Measurements from ENCODE around the gene PORCN. TPM values are rescaled to one million over a fixed set of nuclear protein-coding genes. Genes with fewer than 3 reads are reported as not detected.

Gene PORCN
- polyA plus RNA-seq (ENCODE audit: insufficient read length in 4 of 4): 1 to 10 TPM; 6.6 to 8.6 (median 8.1) TPM

DNA sequence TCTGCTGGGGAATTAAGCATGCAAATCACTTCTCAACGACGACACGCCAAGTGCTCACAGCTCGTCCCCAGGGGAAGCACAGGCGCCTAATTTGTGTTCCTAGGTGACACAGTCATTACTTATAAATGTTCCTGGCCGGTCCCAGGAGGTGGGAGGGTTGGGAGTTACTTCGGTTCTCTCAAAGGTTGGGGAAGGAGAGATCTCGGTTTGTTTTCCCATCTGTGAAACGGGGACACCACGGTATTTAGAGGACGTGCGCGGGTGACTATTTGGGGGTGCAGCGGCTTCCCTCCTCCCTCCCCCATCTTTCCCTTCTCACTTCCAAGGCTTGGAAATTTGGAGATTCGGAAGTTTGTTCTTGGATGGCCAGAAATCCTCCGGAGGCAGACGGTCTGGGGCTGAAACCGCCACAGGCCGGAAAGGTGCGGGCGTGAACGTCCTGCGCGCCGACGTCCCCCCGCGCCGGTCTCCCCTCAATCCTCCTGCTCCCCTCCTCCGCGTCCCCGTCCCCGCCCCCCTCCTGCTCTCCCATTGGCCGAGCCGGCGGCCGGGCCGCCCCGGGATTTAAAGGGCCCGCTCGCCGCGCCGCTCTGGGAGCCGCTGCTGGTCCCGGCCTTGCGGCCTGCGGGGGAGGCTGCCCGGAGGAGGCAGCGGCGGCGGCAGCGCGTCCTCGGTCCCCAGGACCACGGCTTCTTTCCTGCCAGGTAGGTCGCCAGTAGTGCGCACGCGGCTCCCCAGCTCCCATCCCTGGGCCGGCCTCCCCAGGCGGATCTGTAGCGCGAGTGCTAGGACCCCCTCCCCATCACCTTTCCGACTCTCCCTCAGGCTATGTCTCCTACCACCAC is at the start of gene PORCN:
Gene PORCN, plus strand, starts transcription at position 593 of the 845 bp plus-strand sequence. CDS start 829 bp downstream, outside the sequence.
- peak in 1 of 4 donors; percentile 36 for DNase-seq (ENCODE audit: low read depth in 4 of 4, low spot score in 3 of 4)

DNA sequence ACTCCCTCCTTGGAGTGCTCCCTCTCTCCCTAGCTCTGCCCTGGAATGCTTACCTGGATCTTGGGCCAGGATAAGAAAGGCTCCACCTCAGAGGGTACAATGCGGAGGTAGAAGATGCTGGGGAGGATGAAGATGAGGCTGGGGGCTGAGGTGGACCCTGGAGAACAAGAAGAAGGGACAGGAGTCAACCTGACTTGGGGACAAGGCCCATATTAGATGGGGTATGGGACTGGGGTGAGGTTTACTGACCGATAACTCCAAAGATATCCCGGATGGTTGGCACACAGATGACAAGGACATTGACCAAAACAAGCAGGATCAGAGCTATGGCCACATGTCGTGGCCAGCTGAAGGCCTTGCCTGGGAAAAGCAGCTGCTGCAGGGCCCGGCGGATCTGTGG is 49.3 kb upstream of the PORCN start:
- no peak for DNase-seq (ENCODE audit: low read depth in 4 of 4, low spot score in 3 of 4)

DNA sequence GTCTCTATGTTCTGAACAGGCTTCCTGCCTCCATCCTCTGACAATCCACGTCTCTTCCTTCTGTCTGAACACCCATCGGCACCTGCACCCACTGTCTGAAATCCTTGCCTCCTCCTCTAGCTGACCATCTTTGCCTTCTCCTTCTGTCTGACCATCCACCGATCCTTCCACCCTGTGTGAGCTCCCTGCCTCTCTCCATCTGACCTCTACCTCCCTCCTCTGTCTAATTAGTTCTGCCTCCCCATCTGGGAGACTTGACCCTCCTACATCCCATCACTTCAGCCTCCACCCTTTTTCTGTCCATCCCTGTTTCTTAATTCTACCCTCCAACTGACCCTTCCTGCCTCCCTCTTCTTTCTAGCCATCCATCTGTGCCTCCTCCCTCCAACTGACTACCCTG is 48.8 kb upstream of the PORCN start:
- DNase-seq (ENCODE audit: low read depth in 4 of 4, low spot score in 3 of 4): no peak

DNA sequence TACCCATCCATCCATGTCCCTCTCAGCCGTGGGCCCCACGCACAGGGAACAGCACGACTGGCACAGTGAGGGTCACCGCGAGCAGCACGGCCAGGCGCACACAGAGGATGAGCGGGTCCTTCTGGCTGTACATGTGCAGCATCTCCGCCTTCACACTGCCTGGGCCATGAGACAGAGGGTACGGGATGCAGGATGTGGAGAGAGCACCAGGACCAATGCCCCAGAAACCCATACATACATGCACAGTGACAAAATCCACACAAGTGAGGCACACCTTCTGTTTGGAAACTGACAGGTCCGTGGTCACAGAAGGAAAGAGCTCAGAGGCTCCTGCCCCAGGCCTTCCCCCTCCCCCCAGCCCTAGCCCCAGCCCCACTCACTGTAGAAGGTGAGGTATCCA is 48.2 kb upstream of the PORCN start:
- DNase-seq (ENCODE audit: low read depth in 4 of 4, low spot score in 3 of 4): no peak

DNA sequence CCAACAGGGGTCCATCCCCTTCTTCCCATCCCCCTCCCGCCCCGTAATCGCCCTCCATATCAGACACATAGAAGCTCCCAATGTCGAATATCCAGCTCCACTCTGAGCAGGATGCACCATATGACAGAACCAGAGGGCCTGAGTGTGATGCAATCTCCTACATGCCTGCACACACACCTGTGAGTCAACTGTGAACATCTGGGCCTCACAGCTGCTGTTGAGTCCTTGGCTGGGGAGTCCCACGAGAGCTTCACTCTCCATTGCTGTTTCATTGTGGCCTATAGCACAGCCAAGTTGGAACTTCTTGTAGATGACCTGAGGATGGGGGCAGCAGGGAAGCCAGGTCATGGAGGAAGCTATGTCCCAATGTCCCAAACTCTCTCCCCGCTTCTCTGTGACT is 47.0 kb upstream of the PORCN start:
- no peak for DNase-seq (ENCODE audit: low read depth in 4 of 4, low spot score in 3 of 4)

DNA sequence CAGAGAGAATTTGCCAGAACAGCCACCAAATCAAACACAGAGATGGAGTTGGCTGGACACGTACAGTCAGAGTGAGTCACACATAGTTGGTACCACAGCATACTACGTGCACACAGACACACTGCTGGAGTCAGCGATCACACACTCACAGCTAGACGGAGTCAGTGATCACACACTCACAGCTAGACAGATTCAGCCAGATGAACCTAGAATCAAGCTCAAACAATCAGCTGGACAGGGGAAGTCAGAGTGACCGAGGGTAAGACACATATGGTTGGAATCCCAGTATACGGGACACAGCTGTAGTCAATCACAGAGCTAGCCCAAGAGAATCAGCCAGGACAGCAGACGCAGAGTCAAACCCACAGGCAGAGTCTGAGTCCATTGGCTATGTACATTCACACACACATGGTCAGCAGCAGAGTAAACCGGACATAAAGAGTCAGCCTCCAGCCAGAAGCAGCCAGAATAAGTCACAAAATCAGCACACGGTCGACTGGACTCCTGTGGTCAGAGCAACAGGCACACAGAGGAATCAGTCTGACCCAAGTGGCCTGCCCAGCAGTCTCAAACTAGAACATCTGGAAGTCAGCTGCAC is 43.4 kb upstream of the PORCN start:
- no peak for DNase-seq (ENCODE audit: low read depth in 4 of 4, low spot score in 3 of 4)

DNA sequence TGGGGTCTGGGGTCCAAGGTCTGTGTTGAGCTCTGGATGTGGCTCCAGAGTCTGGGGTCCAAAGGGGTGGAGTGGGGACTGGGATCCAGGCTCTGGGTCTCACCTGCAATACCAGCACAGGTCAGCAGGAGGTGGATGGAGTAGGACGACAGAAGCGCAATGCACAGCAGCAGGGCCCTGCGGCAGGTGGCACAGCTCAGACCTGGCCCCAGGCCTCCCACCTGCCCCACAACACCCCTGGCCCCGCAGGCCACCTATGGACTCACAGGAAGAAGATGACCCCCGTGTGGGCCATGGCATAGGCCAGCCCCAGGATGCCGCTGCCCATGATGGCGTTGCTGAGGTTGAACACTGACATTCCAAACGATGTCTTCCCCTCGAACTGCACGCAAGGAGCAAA is 42.1 kb upstream of the PORCN start:
- no peak for DNase-seq (ENCODE audit: low read depth in 4 of 4, low spot score in 3 of 4)

DNA sequence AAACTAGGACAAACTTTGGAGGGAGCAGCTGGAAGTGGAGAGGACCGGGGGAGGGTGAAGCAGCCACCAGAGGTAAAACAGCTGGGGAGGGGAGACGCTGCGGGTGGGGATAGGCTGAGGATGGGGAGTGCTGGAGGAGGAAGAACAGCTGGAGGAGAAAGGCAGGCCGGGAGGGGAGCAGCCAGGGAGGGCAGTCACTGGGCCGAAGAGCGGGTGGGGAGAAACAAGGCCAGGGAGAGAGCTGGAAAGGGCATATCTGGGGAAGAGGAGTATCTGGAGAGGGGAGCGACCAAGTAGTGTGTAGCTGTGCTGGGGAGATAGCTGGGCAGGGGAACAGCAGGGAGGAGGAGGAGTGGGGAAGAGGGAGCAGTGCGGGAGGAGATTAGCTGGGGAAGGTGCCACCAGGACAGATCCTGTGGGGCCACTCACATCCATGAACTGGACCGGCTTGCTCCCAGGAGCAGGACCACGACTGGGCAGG is 41.5 kb upstream of the PORCN start:
- DNase-seq (ENCODE audit: low read depth in 4 of 4, low spot score in 3 of 4): no peak

DNA sequence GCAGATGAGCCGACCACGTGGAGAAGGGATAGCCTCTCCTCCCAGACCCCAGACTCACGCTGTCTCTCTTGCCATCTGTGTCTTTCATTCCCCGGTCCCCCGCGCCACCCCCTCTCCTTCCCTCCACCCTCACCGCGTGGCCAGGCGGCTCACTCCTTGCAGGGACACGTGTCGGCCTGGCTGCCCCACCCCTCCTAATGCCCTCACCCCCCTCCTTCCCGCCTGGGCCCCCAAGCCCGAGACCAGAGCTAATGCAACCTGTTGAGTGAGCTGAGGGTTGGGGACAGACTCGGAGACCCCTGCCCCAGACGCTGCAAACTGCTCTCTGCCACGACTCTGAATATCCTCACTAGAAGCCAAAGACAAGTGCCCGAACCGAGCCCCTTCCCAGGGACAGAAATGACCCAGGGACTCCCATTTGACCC is 40.5 kb upstream of the PORCN start:
- DNase-seq (ENCODE audit: low read depth in 4 of 4, low spot score in 3 of 4): no peak

DNA sequence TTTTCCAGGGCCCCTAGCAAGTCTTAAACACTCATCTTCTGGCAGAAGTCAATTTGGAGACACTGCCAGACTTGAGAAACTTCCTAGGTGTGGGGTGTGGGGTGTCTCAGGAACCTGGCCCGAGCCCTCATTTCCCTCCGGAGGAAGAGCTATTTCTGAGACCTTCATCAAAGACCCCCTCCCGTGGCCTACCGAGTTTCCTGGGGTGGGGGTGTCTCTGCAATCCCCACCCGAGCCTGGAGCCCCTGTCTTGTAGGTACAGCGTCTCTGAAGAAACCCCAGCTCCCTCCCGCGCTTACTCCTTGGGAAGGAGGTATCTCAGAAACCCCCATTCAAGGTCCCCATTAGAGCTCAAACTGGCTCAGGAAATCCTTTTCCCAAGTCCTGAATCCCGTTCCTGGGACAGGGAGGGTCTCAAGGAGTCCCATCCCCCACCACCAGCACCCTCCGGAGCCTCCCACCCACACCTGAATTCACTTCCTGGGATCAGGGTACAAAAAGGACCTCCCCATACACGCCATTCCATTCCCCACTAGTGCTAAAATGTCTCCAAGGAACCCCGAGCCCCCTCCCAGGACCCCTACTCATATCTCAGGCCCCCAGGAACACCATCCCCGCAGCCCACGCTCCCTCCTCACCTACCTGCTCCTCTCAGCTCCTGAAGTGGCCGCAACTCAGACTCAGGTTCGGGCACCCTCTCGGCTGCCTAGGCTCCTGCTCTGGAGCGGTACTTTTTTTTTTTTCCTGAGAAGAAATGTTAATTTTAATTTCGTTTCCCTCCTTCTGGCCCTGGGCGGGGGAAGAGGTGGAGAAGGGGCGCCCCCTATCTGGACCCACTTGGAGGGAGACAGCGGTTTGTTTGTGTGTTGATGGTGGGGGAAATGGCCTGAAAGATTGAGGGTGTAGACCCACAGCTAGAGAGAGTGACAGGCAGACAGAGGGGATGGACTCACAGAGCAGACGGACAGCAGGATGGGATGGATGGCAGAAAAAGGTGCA is 39.8 kb upstream of the PORCN start:
- DNase-seq (ENCODE audit: low read depth in 4 of 4, low spot score in 3 of 4): no peak

DNA sequence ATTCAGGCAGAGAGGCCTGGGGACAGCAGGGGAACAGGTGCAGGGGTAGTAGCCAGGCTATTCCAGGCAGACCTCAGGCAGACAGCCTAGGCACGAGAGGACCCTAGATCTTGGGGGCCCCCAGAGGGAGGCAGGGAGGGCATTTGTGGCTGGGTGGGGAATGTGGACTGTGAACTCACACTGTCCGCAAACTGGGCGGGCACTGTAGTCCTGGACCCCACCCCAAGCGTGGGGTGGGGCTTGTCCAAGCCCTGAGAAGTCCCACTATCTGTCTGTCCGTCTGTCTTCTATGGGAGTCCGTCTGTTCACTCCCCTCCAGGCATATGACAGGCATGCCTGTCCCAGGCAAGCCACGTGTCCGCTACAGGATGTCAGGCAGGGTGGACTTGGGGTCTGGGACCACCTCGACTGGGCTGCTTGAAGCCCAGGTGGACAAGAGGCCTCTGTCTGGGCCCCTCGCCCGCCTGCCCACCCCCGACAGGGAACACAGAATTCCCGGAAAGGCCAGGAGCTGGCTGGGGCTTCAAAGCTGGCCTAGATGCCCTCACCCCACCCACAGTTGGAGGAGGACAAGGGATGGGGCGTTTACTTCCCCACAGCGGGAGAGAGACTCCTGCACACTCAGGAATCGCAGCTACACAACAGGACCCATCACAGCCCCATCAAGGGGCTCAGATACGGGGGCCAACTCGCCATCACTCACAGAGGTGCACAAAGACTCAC is 38.5 kb upstream of the PORCN start, which contains the start of gene SLC38A5:
Gene SLC38A5, minus strand, starts transcription at position 151 of the 723 bp plus-strand sequence. CDS start 2,336 bp downstream, outside the sequence.
- DNase-seq (ENCODE audit: low read depth in 4 of 4, low spot score in 3 of 4): no peak

DNA sequence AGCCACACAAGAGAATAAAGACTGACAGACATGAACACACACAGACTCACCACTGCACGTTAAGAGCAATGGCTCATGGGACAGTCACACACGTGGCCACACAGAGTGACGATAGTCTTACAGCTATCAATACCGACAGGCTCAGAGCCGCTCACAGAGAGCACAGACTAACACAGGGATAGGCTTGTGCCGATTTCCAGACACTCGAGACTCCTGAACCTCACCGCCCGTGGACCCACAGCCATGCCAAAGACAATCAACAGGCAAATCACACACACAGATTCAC is 38.0 kb upstream of the PORCN start:
- no peak for DNase-seq (ENCODE audit: low read depth in 4 of 4, low spot score in 3 of 4)

DNA sequence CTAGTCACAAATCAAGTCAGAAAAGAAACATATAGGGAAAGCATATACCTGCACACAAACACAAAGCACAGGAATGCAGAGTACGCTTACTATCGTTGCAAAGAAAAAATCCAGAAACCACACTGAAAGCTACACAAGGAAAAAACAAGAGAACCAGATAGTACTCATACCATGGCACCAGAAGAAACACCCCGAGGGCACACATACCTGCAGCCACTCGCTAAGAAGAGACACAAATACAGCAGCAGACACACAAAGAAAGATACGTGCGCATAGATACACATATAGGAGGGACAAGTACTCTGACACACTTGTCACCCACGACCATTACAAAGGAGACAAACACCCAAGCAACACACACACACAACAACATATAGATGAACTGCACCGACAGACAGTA is 37.3 kb upstream of the PORCN start:
- no peak for DNase-seq (ENCODE audit: low read depth in 4 of 4, low spot score in 3 of 4)

DNA sequence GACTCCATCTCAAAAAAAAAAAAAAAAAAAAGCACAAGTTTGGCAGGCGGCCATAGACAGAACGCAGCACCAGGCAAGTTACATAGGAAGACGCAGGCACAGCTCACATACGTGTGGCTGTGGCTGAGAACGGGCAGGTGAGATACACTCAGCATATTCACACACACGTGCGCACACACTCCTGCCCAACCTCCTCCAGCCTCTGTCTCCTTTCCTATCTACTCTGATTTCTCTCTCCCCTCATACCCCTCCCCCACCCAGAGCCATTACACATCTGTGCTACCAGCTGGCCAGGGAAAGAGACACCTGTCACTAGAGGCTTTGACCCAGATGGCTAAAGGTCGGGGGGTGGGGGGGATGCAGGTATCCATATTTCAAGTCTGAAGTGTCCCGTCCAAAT is 36.6 kb upstream of the PORCN start:
- no peak for DNase-seq (ENCODE audit: low read depth in 4 of 4, low spot score in 3 of 4)

DNA sequence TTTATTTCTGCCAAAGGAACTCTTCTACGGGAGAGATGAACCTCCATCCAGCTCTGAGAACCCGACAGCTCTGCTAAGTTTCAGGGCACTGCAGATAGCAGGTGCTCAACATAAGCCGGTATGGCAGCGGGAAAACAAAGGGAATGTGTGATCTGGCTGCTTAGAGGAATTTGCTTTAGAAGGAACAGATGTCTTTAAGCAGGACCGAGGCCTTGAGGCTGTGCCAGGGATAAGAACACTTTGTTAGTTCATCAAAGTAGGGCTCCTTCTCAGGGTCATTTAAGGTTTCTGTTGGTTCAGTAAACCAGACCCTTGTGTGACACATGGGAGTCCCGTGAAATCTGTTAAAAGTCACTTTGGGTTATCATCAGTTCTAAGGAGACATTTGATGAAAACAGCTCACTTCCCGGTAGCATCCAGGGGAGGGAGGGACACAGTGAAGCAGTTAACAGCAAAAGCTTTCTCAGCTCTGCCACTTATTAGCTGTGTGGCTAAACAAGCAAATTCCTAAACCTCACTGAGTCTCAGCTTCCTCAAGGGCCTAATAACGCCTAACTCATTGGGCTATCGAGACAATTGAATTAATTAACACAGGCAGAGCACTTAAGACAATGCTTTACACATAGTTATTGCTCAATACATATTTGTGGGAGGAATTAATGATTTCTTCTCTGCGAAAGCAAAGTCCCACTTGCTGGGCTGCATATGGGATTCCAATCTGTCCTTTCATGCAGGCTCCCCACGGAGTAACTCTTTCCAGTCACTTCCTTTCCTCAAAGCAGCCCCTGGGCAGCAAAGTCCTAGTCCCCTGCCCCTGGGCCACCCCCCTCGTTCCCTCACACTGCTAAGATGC is 35.7 kb upstream of the PORCN start:
- DNase-seq (ENCODE audit: low read depth in 4 of 4, low spot score in 3 of 4): no peak

DNA sequence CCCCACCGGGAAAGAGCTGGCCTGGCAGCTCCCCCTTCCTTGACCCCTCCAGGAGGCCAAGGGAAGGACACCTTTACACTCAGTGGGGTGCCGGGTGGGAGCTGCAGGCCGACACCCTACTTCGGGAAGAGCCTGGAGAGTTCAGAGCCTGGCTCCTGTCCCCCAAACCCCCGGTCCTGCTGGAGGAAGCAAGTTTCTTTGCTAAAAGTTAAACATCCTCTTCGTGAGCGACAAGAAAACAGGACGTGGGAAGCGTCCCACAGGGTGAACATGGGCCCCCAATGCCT is 35.1 kb upstream of the PORCN start:
- DNase-seq (ENCODE audit: low read depth in 4 of 4, low spot score in 3 of 4): no peak

DNA sequence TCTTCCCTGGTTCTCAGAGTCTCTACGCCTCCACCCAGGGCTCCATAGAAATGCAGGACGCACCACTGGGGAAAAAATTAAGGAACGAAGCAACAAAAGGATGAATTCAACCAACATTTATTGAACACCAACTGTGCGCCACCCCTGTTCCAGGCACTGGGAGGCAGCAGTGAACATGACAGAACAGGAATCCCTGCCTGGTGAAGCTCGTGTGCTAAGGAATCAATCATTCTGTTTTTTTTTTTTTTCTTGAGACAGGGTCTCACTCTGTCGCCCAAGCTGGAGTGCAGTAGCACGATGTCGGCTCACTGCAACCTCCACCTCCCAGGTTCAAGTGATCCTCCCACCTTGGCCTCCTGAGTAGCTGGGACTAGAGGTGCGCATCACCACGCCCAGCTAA is 34.7 kb upstream of the PORCN start:
- DNase-seq (ENCODE audit: low read depth in 4 of 4, low spot score in 3 of 4): no peak

DNA sequence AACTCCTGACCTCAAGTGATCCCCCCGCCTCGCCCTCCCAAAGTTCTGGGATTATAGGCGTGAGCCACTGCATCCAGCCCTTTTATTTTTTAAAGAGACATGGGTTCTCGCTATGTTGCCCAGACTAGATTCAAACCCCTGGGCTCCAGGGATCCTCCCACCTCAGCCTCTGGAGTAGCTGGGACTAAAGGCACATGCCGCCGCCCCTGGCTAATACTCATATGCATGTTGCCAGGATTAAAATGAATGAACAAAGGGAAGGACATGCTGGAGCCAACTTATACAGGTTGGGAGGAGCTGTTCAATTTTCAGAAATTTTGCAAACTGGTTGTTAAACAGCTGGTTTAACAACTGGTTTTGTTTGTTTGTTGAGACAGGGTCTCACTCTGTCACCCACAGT is 34.2 kb upstream of the PORCN start:
- no peak for DNase-seq (ENCODE audit: low read depth in 4 of 4, low spot score in 3 of 4)

DNA sequence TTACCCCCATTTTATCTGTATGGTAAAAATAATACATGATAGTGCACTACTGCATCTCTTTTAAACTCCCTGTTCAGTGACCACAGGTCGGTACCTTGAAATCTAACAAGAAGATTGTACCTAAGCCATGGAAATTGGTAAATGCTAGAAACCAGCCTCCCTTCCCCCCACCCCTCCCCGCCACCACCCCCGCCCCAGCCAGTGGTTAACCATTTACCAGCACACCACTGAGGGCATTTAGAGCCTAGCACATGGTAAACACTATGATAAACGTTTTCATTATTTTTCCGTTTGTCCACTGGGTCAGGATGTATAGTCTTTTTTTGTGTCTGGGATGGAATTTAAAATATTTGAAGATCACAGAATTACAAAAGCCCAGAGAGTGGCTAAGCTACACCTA is 33.5 kb upstream of the PORCN start:
- DNase-seq (ENCODE audit: low read depth in 4 of 4, low spot score in 3 of 4): no peak
